GM18519 (cell line): Measurements from ENCODE around the gene SEC16A.

Source experiments
- ATAC-seq: cut with Tn5 transposase; IDR thresholded peaks from one replicate; pipeline ENCODE4 v1.9.1; 2021; ENCODE audit warnings: mild to moderate bottlenecking, moderate library complexity; ENCODE audit not compliant: unreplicated experiment, low FRiP score

Gene SEC16A

GRCh38 chr9:136520053-136520540 lies 37.3 kb upstream of the SEC16A start:
- ATAC-seq: no peak

DNA sequence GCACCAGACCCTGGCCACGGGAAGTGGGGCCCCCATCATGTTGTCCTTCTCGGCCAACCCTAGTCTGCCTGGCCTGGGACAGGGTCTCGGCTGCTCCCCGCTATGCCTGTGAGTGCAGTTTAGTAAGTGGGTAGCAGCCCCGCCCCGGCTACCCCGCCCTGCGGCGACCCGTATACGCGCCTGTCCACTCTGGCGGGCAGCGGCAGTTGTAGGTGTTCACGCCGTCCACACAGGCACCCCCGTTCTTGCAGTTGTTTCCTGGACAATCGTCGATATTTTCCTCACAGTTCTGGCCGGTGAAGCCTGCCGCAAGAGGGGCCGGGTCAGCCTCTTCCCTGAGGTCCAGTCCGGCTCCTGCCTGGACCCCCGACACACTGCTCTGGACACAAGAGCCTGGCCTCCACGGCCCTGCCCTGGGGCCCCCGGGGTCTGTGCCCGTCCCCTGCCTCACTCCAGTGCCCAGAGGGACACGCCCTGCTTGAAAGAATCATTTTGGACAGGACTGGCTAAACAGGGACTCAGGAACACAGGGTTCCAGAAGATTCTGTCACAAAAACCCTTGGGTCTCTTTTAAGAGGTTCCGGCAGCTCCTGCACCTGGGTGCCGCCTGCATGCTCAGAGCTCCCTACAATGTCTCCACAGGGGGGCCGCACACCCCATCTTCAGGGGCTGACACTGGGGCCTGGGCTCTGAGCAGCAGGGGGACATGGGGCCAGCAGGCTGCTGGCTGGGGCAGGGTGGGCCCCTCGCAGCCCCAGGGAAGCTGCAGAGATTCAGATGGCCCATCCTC lies 36.6 kb upstream of the SEC16A start:
- ATAC-seq: no peak

DNA sequence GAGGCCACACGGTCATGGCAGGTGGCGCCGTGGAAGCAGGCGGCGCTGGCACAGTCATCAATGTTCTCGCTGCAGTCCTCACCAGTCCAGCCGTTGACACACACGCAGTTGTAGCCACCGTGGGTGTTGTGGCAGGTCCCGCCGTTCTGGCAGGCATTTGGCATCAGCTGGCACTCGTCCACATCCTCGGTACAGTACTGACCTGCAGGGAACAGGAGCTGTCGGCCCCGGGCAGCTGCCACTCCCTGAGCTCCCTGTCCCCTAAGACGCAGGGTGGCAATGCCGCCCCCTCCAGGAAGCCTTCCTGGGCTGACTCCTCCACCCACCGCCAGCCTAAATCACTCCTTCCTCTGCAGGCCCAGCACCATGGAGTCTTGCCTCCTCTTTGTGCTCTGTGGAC lies 35.8 kb upstream of the SEC16A start:
- no peak for ATAC-seq

DNA sequence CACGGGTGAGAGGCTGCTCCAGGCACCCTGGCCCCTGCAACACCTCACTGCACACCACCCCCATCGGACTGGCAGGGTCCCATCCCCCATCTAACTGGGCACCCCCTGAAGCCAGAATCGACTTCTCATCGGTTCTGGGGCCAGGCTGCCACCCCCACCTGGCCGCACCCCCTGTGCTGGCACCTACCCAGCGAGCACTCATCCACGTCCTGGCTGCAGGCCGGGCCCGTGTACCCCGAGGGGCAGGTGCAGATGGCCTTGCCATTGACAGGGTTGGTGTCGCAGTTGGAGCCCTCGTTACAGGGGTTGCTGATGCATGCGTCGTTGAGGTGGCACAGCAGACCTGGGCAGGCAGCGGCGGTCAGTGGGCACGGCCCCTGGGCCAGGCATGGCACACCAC lies 35.1 kb upstream of the SEC16A start:
- no peak for ATAC-seq

DNA sequence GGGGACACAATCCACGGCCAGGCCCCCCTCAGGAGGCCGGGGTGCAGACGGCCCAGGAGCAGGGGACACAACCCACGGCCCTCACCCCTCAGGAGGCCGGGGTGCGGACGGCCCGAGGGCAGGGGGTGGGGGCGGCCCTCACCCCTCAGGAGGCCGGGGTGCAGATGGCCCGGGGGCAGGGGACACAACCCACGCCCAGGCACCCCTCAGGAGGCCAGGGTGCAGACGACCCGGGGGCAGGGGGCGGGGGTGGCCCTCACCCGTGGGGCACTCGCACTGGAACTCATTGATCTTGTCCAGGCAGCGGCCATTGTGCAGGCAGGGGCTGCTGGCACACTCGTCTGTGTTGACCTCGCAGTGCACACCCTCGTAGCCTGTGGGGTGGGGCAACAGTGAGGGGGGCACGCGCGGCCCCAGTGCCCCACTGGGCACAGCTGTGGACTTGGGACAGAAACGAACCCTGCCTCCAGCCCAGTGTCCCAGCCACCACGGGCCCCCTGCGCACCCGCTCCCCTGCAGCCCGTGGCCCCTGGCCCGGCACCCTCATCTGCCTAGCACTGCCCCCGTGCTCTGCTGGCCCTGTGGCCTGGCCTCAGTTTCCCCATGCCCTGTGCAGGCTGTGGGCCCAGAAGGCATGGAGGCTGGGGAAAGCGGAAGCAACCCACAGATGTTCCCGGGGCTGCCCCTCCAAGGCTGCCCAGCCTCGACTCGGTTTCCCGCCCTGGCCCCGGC lies 34.3 kb upstream of the SEC16A start:
- ATAC-seq: no peak

DNA sequence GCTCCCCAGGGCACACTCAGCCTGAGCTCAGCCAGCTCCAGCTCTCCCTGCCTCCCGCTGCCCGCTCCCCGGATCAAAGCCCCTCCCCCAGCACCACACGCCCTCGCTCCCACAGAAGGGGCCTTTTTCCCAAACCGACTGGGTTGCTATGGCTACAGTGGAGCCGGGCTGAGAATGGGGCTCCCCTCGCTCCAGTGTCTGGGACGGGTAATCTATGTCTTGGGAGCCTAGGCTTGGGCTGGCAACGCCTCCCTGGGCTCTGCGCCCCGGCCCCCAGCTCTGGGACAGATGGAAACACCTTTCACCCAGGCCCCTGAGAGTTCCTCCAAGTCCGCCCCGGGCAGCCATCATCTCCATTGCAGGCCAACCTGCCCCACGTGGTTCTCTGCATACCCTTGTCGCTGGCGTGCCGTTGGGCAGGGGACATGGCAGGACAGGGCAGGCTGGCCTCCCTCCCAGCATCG lies 33.4 kb upstream of the SEC16A start:
- no peak for ATAC-seq

DNA sequence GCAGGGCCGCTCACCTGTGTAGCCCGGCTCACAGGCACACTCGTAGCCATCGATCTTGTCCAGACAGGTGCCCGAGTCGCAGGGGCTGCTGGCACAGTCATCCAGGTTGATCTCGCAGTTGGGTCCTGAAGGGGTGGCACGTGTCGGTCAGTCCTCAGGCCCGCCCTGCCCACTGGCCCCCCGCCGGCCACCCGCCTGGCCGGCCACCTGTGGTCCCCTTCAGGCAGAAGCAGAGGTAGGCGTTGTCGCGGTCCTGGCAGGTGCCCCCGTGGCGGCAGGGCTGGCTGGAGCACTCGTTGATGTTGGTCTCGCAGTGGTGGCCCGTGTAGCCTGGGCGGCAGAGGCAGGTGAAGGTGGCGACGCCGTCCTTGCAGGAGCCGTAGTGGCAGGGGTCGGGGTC lies 32.4 kb upstream of the SEC16A start:
- ATAC-seq: no peak

- ATAC-seq: no peak
These were observed 31.3 kb upstream of the SEC16A start for GRCh38 chr9:136514022-136514714.

GRCh38 chr9:136513191-136513590 lies 30.4 kb upstream of the SEC16A start:
- ATAC-seq: no peak

GRCh38 chr9:136512651-136513071 lies 29.8 kb upstream of the SEC16A start:
- no peak for ATAC-seq

DNA sequence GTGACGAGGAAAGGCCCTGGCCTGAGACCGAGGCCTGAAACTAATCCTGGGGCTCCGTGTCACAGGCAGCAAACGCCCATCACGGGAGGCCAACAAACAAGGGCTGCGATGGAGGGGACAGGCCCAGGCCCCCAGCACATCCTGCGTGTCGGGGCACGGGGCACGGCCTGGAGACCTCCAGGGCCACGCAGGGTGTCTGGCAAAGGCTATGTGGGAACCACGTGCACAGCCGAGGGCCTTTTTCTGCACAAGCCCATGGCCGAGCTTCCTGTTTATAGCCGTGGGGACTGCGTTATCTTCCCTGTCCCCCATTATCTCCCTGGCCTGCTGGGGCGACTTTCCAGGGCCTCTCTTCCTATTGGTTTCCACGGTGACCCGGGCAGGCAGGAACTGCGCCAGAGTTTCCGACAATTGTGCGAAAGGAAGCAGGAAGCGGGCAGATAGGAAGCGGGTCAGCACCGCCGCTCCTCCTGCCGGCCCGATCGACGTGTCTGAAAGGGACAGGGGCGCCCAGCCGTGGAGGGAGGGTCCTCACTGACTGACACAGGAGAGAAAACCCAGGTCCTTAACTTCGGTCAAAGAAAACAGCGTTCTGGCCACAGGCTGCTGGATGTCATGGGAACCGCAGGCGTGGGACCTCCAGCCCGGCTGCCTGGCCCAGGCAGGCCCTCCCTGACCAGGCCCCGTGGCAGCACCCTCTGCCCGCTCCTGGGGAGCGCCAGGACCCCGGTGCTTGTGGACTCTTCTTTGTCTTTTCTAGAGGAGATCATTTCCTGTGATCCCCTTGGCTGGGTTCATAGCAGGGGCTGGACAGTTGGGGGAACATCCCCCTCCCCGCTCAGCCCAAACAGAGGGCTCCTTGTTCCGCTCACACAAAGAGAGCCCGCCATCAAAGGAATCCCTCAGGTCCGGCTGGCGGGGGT lies 29.1 kb upstream of the SEC16A start:
- no peak for ATAC-seq

DNA sequence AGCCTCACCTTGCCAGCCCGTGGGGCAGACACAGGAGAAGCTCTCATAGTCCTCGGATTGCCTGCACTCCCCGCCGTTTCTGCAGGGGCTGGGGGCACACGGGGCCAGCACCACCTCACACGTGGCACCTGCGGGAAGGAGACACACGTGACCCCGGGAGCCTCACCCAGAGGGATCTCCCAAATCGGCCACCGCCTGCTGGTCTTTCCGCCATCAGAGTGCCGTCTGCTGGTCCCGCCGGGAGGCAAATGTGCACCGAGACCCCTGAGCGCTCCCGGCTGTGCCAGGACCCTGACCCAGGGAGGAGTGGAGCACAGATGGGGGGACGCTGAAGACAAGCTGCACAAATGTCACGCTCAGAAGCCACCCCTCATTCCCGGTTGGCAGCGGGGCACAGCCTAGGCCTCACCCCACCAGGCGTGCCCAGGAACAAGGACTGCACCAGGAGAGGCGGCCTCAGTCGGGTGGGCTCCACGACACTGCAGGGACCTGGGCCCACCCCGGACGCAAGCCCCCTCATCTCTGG lies 28.4 kb upstream of the SEC16A start:
- no peak for ATAC-seq

DNA sequence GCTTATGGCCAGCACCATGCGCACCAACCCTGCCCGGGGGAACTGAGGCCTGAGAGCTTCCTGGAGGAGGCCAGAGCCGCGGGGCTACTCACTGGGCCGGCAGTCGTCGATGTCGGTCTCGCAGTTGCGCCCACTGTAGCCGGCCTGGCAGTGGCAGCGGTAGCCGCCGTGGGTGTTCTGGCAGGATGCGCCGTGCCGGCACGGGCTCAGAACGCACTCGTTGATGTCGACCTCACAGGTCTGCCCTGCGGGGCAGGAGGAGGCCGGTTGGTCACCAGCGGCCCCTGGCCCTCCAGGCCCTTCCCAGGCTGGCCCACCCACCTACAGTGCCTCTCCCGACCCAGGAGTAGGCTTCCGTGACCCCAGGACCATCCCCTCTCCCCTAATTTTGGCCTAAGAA lies 27.7 kb upstream of the SEC16A start:
- no peak for ATAC-seq

DNA sequence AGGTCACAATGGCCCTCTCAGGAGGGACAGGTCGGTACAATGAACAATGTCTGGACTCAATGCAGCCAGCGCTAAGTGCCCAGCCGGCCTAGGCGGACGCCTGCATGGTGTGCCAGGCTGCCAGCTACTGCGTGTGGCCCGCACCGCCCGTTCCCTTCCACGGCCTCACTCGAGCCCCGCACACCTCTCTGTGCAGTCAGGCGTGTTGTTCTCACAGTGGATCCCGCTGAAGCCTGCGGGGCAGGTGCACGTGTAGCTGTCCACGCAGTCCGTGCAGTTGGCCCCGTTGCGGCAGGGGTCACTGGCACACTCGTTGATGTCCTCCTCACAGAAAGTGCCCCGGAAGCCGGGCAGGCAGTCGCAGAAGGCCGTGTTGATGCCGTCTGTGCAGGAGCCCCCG lies 26.7 kb upstream of the SEC16A start:
- no peak for ATAC-seq

DNA sequence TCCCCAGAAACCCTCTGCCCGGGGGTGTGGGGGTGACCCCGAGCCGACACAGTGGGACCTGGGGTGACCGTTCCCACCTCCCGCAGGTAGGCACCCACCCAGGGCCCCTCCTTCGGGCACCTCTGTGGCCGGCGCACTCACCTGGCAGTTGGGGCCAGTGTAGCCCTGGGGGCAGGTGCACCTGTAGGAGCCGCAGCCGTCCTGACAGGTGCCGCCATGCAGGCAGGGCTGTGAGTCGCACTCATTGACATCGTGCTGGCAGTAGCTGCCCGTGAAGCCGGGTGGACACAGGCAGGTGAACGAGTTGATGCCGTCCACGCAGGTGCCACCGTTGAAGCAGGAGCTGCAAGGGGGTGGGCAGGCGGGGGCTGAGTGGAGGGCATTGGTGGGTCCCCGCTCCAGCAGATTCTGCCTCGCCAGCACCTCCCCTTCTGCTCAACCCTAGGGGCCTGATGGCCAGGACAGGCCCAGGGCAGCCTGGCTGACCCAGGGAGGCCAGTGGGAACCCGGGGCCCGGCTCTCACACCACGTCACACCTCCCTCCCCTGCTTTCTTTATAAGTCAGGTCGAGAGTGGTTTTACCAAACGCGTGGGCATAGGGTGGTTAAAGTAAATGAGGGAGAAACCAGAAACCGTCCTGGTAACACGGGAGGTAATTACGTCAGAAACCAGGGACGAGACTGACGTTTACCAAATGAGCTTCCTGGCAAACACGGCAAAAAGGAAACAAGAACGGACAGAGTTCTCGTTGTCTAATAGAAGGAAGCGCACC lies 26.1 kb upstream of the SEC16A start:
- no peak for ATAC-seq

- ATAC-seq: no peak
These were observed 25.1 kb upstream of the SEC16A start for GRCh38 chr9:136507992-136508375.

DNA sequence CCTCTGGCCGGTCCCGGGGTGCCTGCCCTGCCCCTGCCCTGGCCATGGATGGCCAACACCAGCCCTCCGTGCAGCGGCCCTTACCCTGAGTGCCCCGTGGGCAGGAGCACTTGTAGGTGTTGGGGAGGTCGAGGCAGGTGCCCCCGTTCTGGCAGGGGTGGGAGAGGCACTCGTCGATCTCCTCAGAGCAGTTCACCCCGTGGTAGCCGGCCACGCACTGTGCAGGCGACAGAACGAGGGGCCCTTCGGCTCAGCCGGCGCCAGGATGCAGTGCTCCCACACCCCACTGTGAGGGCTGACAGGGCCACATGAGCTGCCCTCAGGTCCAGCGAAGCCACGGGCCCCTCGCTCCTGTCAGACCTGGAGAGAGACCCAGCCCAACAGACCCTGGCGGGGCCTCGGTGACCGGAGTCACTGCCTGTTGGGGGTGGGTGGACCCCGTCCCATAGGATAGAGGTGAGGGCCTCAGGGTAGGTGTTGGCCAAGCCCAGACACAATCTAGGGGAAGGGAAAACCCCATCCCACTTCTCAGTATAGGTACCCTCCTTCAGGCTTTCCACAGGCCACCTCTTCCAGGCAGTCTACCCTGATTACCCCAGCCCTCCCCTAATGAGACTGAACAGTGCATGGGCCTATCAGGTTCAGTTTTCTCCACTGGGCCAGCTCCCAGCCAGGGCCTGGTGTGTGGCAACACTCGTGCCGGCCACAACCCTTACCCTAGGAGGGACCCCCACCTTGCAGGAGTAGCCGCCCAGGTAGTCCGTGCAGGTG lies 24.6 kb upstream of the SEC16A start:
- ATAC-seq: no peak

DNA sequence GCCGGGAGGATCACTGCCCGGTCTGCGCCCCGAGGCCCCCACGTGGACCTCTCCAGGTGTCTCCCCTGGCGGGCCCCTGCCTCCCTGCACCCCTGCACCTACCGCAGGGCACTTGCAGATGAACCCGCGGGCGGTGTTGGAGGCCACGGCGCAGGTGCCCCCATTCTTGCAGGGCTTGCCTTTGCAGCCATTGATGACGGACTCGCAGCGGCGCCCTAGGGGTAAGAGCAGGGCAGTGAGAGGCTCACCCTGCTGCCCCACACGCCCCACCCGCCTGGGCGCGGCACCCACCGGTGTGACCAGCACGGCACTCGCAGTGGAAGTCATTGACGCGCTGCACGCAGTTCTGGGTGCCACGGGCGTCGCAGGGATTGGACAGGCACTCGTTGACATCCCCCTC lies 23.6 kb upstream of the SEC16A start:
- no peak for ATAC-seq
